Stimulated activated CD8-positive, alpha-beta memory T cell treated with anti-CD3 and anti-CD28 coated beads, Interleukin-4, amount 100 ng/mL, for 24 hours (primary cell): ENCODE data around the gene DNAJC4.

Source experiments
- DNase-seq: peaks from one replicate; pipeline ENCODE4 v3.0.0-alpha.2; 2020; ENCODE audit warnings: low read depth

Gene DNAJC4

GRCh38 chr11:64259533-64260067, 29.3 kb downstream of the DNAJC4 start:
- DNase-seq = no peak

GRCh38 chr11:64260147-64260708, 29.9 kb downstream of the DNAJC4 start:
- DNase-seq = no peak

GRCh38 chr11:64261556-64262080, 31.3 kb downstream of the DNAJC4 start:
- no peak for DNase-seq

- DNase-seq = no peak
These were observed 32.1 kb downstream of the DNAJC4 start for GRCh38 chr11:64262271-64263002.

GRCh38 chr11:64263021-64263946, 32.9 kb downstream of the DNAJC4 start:
- DNase-seq = no peak

- no peak for DNase-seq
These were observed 33.6 kb downstream of the DNAJC4 start for GRCh38 chr11:64263947-64264317.

GRCh38 chr11:64264371-64264852, 34.1 kb downstream of the DNAJC4 start:
- no peak for DNase-seq

GRCh38 chr11:64265176-64266160, 35.1 kb downstream of the DNAJC4 start:
- DNase-seq = no peak

- DNase-seq = no peak
These were observed 36.0 kb downstream of the DNAJC4 start for GRCh38 chr11:64266339-64266738.

GRCh38 chr11:64267207-64267945, 37.0 kb downstream of the DNAJC4 start:
- no peak for DNase-seq

- no peak for DNase-seq
These were observed 37.9 kb downstream of the DNAJC4 start for GRCh38 chr11:64268025-64268892.

GRCh38 chr11:64268893-64269539, 38.7 kb downstream of the DNAJC4 start:
- DNase-seq = peak; percentile 35

- peak; percentile 97 for DNase-seq
These were observed 39.3 kb downstream of the DNAJC4 start for GRCh38 chr11:64269540-64270220.

GRCh38 chr11:64275031-64275800, 44.9 kb downstream of the DNAJC4 start:
- no peak for DNase-seq

GRCh38 chr11:64275841-64276240, 45.5 kb downstream of the DNAJC4 start:
- DNase-seq = no peak

GRCh38 chr11:64276653-64277431, 46.5 kb downstream of the DNAJC4 start:
- DNase-seq = no peak
